ENCODE data around the gene LANCL2.

Gene LANCL2

DNA sequence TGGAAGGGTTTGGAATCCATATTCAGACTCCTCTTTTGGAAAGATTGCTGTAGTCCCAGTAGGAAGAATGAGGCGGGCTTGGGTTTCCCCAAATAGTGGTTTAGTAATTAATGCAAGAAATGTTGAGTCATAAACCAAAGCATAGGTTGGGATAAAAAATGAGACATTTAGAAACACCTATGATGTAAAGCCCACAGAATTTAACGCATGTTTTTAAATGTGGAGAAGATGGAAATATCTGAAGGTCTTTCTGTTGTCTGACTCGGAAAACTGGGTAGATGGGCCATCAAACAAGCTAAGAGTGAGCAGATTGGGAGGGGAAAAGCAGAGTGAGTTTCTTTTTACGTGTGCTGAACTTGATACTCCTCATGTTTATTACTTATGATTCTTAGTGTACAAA lies 62.2 kb downstream of the LANCL2 start:
- DNase-seq: no peak
- intact Hi-C loops (cut with DNase I): no loop called here

DNA sequence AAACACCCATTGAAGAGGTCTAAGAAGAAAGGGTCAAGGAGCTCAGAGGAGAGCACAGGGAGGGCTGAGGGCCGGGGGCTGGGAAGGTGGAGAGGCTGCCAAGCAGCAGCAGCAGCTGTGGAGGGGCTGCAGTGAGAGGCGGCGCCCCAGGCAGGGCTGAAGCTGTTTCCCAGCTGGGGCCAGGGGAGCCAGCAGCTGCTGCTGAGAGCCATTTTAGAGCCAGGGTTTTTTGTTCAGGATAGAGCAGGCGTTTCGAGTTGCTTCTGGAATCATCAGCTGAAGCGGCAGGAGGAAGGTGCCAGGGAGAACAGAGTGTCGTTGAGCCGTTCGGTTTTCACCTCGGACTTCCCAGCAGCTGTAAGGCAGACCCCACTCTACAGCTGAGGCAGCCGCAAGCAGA lies 62.7 kb downstream of the LANCL2 start:
- no peak for DNase-seq
- intact Hi-C loops (cut with DNase I): no loop called here

DNA sequence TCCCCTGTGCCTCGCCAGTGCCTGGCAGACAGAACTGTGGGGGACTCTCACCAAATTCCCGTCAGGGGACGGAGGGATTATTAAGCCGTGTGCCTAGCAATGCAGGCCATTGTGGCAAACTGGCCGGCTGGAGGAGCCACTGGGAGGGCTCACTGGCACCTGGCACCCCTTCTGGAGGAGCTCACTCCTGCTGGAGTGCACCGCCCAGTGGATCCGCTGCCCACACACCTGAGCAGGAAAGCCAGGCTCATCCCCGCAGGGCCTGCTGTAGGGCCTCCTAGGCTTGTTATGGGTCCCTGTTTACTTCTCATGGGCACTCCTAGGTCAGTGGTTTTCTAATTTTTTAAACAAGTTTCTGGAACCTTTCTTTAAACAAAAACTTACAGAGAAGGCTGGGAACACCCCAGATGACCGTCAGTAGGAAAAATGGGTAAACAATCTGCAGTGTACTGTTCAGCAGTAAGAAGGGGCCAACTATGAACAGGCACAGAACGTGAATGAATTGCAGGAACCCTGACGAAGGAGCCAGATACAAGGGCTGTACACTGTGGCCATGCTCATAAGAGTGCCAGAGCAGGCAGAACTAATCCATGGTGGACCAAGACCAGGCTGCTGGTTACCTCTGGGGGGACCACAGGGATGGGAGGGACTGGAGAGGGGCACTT lies 64.8 kb downstream of the LANCL2 start:
- DNase-seq: no peak
- intact Hi-C loops (cut with DNase I): no loop called here

DNA sequence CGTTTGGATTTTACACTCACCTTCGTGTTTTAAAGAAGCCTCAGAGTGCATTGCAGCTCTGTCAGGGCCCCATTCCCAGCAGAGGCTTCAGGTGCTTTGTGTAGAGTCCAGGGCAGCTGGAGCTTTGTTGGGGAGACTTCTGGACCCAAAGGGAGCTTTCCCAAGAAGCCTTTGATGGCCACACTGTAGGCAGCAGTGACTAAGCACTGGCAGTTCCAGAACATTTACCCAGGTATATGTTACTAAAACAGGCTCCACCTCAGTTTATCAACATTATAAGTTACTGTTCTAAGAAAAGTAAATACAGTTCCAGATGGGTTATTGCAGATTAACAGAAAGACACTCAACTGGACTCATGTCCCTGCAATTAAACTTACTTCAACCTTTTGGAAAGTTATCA lies 66.8 kb downstream of the LANCL2 start:
- intact Hi-C loops (cut with DNase I): no loop called here
- no peak for DNase-seq

DNA sequence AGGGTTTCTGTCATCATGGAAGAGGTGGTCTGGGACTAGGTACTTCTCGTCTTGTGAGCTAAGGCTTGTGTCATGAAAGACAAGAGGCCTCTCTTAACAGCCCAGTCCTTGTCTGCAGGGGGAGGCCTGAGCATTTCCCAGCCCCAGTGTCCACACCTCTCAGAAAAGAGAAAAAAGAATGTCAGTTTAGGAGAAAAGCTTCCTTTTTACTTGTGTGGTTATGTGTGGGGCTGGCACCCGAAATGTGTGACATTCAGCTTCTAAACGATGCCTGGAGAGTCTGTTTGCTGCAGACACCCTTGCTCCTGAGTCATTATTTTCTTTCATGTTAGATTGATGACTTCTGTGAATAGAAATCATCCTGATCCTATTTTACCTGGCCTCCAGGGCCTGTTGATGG lies 67.4 kb downstream of the LANCL2 start:
- no peak for DNase-seq
- intact Hi-C loops (cut with DNase I): no loop called here

DNA sequence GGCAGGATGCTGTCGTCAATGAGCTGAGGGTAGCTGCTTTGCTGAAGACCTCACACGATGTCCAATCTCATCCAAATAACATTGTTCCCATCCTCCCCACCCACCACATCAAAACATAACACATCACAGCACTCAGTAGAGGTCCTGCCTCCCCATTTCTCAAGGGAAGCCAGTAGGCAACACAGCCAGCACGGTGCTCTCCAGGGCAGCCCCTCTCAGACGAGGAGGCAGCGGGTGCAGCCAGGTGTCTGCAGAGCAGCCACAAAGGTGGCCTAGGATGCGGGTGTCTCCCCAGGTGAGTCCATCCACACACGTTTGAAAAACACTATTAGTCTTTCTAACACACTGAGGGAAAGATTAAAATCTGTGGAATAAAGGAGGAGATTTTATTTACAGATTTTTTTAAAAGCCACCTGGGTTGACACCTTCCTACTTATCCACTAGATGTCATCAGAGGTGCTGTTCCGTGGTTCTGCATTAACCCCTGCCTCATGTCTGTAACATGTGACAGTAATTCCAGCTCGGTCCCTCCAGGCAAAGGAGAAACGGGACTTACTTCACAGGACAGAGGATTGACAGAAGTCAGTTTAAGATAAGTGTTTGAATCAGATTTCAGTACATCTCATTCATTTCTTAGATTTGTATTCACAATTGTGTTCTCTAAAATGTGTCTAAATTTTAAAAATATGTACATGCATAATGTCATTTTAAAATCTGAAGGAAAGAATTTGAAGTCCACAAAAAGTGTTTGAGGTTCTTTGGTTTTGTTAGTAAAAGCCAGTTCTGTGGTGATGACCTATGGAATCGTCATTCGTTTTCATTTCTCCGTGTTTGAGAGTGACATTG lies 68.0 kb downstream of the LANCL2 start:
- intact Hi-C loops (cut with DNase I): no loop called here
- peak in 9 of 42 donors; percentile 21 to 54 (median 34) for DNase-seq

DNA sequence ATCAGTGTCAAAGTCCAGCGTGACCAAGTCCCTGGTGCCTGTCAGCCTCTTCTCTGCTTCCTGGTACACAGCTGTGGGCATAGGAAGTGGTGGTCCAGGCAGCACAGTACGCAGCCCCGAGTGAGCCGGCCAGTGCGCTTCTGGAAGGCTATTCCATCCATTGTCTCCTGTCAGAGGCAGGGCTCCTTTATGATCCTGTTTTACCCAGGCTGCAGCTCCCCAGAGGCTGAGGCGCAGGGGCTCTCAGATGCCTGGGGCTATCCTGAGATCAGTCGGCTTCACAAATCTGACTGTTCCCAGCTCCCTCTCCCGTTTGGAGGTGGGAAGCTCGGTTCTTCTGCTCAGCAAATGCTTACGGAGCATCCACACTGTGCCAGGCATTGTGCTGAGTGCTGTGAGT lies 70.3 kb downstream of the LANCL2 start:
- intact Hi-C loops (cut with DNase I): no loop called here
- DNase-seq: no peak

DNA sequence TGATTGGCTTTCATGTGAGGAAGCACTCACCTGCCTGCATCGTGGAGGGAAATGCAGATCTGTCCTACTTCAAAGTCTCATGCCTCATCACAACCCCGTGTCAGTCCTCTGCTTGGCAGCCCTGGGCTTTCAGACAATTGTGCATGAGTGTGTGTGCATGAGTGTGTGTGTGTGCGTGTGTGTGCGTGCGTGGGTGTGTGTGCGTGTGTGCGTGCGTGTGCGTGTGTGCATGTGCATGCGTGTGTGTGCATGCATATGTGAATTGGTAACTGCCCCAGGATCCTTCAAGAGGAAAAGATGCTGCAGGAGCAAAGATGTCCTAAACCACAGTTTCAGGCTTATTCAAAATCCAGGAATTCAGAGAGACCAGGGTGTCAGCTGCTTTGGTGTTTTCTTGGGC lies 71.3 kb downstream of the LANCL2 start:
- intact Hi-C loops (cut with DNase I): no loop called here
- DNase-seq: no peak

DNA sequence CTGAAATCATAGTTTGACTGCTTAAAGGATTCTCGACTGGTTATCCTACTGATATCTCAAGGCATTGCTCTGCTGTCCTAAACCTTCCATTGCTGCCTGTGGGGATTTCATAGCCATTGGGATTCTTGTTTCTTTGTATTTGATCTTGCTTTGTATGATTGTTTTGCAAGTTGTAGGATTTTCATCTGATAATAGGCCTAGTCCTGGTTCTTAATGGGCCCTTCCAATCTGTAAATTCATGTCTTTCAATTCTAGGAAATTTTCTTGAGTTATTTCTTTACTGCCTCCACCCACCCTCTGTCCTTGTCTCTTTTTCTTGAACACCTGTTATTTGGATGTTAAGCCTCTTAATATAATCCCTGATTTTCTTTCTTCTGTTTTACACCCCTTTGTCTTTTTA lies 72.2 kb downstream of the LANCL2 start:
- intact Hi-C loops (cut with DNase I): no loop called here
- no peak for DNase-seq

DNA sequence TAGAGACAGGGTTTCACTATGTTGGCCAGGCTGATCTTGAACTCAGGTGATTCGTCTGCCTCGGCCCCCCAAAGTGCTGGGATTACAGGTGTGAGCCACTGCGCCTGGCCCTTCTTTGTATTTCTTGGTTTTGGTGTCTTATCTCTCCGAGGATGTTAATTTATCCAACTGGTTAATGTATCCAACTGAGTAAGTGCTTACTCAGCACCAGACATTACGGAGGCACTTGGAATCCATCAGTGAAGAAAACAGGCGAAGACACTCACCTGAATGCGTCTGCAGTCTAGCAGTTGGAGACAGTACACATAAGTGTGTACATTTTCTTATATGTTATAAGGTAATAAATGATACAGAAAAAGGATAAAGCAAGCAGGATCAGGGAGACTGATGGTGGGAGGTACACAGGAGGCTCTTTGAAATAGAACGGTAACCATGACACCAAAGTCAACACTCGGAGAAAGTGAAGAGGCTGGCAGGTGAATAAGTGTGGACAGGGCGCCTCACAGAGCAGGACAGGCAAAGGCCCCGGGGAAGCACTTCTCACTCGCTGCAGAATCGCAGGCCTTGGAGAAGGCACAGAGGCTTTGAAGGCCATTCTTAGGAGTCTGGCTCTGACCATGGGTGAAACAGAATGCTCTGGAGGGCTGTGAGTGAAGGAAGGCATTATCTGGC lies 73.1 kb downstream of the LANCL2 start:
- DNase-seq: no peak
- intact Hi-C loops (cut with DNase I): no loop called here

DNA sequence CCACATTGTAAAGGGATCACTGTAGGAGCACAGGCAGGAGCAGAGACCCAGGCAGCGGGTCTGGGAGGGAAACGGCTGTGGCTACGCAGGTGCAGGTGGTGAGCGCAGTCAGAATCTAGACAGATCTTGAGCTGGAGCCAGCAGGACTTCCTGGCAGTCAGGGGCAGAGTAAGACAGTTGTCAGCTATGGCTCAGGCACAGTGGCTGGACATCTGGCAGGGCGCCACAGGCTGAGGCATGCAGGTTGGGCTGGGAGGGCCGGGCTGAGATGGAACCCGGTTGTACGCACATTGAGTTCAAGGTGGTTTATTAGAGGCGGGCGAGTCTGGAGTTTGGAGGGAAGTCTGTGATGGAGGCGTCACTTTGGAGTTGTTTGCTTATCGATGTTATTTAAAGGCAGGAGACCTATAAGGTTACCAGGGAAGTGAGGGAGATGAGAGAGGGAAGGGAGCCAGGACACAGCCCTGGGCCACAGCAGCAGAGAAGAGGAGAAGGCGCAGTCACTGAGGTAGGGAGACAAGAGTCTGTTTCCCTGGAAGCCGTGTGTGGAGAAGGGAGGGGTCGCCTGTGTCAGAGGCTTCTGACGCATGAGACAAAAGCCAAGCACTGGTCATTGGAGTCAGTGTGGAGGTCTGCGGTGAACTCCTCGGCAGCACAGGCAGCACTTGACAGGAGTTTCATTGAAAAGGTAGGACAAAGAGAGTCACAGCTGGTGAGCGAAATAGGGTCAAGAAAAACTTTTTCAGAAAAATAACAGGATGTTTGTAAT lies 73.8 kb downstream of the LANCL2 start:
- intact Hi-C loops (cut with DNase I): no loop called here
- DNase-seq: no peak

DNA sequence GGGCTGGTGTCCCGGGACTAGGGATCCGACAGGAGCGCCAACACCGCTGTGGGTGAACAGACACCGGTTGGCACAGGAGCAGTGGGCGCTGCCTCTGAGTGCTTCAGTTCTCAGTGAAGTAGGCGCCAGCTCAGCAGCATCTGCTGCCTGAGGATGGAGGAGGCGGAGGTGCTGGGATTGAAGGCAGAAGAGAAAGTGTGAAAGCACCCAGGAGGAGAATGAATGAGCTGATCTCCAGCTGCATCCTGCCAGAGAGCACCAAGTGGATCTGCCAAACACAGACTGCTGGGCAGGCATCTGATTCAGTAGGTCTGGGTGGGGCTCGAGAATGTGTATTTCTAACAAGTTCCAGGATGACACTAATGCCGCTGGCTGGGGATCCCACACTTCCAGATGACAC lies 74.5 kb downstream of the LANCL2 start:
- DNase-seq: peak; percentile 26 to 96 (median 76)
- intact Hi-C loops (cut with DNase I): no loop called here

DNA sequence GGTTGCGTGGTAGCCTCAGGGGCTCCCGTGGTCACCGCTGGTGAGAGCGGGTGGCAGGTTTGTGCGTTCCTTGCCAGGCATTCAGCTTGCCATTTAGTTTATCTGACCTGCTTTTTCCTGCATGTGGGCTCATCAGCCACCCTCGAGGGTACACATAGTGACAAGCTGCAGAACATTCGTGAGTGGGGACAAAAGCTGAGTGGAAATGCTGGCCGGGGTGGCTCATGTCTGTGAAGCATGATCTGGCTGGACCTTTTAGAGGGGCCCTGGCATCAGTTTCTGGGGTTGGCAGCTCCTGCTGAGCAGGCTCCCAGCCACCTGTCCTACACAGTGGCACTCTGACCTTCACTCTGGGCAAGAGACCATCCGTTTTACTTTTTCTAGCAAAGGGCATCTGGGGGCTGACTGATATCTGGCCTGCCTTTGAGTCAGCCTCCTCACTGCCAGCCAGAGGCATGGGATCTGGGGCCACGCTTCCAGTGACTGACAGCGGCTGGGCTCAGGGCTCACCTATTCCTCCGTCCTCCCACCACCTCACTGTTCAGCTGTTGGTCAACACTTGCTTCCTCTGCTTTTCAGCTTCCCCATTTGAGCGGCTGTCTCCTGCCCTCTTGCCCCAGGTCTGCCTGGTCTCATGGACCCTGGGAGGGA lies 75.0 kb downstream of the LANCL2 start:
- intact Hi-C loops (cut with DNase I): no loop called here
- no peak for DNase-seq

DNA sequence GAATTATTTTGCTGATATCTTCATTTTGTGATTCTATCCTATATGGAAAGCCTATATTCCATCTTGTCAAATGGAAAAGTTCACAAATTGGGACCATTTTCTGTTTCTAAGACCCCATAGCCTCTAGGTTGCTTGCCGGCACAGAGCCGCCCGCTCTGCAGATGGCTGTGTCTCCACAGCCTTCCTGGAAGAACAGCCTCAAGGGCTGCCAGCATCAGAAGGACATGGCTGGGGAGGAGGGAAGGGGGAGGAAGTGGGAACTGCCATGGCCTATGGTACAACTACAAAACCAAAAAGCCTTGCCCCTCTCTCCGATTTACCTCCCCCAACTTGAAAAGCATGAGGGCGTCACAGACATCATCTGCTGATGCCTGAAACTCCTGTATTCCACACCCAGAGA lies 75.9 kb downstream of the LANCL2 start:
- intact Hi-C loops (cut with DNase I): no loop called here
- DNase-seq: no peak

DNA sequence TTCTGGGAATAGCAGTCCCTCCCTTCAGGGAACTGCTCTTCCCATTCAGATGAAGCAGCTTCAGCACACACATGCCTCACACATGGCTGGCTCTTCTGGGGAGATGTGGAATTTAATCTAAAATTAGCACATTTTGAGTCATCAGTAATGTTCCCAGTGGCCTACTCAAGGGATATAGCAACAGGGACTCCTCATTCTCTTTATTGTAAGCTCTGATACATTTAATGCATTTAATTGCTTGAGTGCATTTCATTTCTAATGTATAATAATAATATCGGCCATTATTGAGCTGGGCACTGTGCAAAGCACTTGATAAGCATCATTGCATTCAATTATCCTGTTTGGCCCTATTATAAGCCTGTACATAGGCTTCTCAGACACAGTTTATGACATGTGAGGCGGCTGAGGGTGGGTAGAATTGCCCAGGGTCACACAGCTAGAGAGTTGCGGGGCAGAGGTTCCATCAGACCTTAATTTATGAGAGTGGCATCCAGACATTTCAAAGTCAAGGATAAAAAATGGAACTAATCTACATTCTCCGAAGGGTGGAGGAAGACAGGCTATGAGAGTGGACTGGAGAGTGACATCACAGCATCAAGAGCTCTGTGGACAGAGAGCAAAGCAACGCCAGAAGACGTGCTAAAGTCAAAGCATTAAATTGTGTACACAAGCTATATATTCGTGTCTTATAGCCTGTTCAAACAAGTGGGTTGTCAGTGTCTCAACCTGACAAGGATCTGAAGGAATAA lies 76.8 kb downstream of the LANCL2 start:
- DNase-seq: peak in 21 of 42 donors; percentile 19 to 73 (median 47)
- intact Hi-C loops (cut with DNase I): no loop called here

DNA sequence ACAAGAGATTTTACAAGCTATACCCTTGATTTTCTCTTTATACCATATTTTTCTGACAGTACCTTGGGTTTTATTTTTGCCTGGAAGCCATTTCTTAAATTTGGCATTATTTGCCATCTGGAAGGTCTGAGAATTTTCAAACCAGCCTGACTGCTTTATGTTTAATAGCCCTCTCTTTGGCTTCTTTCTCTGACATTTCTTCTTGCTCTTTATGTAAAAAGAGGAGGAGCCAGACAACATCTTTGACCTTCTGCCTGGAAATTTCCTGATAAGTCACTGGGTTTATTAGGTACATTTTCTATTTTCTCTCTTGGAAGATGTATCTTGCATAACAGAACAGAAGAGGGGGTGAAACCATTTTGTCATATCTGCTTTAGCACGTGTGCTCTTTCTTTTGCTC lies 79.6 kb downstream of the LANCL2 start:
- DNase-seq: peak in 1 of 42 donors; percentile 33
- intact Hi-C loops (cut with DNase I): no loop called here

DNA sequence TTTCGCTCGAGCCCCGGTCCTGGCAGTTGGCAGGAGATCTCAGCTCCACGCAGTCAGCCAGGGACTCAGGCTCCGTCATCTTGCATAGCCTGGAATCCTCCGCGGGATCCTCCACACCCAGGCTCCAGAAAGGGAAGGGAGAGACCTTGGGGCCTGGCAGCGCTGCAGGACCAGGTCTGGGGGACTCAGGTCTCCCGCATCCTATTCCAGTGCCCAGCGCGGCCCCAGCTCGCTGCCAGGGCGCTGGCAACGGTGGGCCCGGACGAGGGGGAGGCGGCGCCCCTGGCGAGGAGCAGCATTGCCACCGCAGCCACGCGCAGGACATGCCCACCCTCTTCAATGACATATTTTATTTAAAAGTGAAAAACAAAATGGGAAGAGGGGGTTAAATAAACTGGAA lies 83.4 kb downstream of the LANCL2 start:
- peak in 2 of 42 donors; percentile 26 to 31 for DNase-seq
- intact Hi-C loops (cut with DNase I): no loop called here
